A549 (cell line): Measurements from ENCODE around the gene CSDE1. TPM values are rescaled to one million over a fixed set of nuclear protein-coding genes. Genes with fewer than 3 reads are reported as not detected.

Experiments used
- ATAC-seq, 2 experiments: fragments of 200-7000 bp in 1 of 2; fragments of >200 bp in 1 of 2; cut with Nextera tagmentation in 1 of 2; cut with Tn5 transposase in 1 of 2; 3 replicates each; pipeline versions ENCODE4 v1.8.0 to v1.9.1; 2018 to 2020; ENCODE audit warnings: mild to moderate bottlenecking in 1 of 2, moderate library complexity in 1 of 2
- CTCF ChIA-PET: fragments of 300-600 bp; sonication (Branson Sonifier 250); formaldehyde crosslinking; extraction: SDS; loops from one replicate; lab custom pipeline; 2021; ENCODE audit warnings: antibody characterized with exemption, inconsistent platforms; lab: Yijun Ruan, JAX
- POLR2A ChIA-PET: fragments of 350-600 bp; formaldehyde crosslinking; extraction: SDS; loops from one replicate; lab custom pipeline; 2021; ENCODE audit warnings: antibody characterized with exemption, inconsistent platforms; lab: Yijun Ruan, JAX
- DNase-seq, 2 experiments: peaks; one replicate each; pipeline versions ENCODE4 v3.0.0 to v3.0.0-alpha.2; 2011 to 2016; ENCODE audit warnings: low read depth in 1 of 2, low spot score in 1 of 2
- FAIRE-seq: peaks from 2 replicates; lab custom pipeline; 2011; peaks lifted over from hg19 to GRCh38; lab: Jason Lieb, UNC
- H3K27ac ChIP-seq, 2 experiments: fragments of >200 bp; sonication (Bioruptor Twin); formaldehyde crosslinking; 3 replicates each; pipeline ENCODE4 v1.5.1; 2016 to 2017
- H3K4me1 ChIP-seq: fragments of >200 bp; sonication (Bioruptor Twin); formaldehyde crosslinking; 3 replicates; pipeline ENCODE4 v1.6.1; 2016
- H3K4me2 ChIP-seq: fragments of >200 bp; sonication (Bioruptor Twin); formaldehyde crosslinking; 3 replicates; pipeline ENCODE4 v1.6.1; 2016
- H3K4me3 ChIP-seq: fragments of >200 bp; sonication (Bioruptor Twin); formaldehyde crosslinking; 3 replicates; pipeline ENCODE4 v1.5.1; 2016
- H3K9me3 ChIP-seq: fragments of >200 bp; sonication (Bioruptor Twin); formaldehyde crosslinking; 3 replicates; pipeline ENCODE4 v1.6.1; 2016
- ATOH8 ChIP-seq: fragments of 250-450 bp; sonication (Bioruptor Pico); IDR thresholded peaks from 2 replicates; pipeline ENCODE4 v1.5.0; 2020; ENCODE audit warnings: low read depth, mild to moderate bottlenecking, moderate library complexity
- CEBPB ChIP-seq, 2 experiments: fragments of >200 bp in 1 of 2; sonication (Bioruptor Twin) in 1 of 2; formaldehyde crosslinking in 1 of 2; IDR thresholded peaks; 2 replicates each; pipeline ENCODE4 v1.6.1; 2012 to 2016
- CHD4 ChIP-seq: fragments of 200-600 bp; sonication (generic); IDR thresholded peaks from 2 replicates; pipeline ENCODE4 v1.6.1; 2016; ENCODE audit warnings: antibody characterized with exemption, mild to moderate bottlenecking, borderline replicate concordance
- EHF ChIP-seq: fragments of 250-450 bp; sonication (Bioruptor Pico); IDR thresholded peaks from 2 replicates; pipeline ENCODE4 v1.5.0; 2020; ENCODE audit warnings: mild to moderate bottlenecking
- EHMT2 ChIP-seq: fragments of 200-600 bp; sonication (generic); IDR thresholded peaks from 2 replicates; pipeline ENCODE4 v1.6.1; 2016; ENCODE audit warnings: antibody characterized with exemption, low read depth, mild to moderate bottlenecking, moderate library complexity
- ELK1 ChIP-seq: fragments of 150-350 bp; IDR thresholded peaks from 2 replicates; pipeline ENCODE4 v1.6.1; 2014; ENCODE audit warnings: low read depth, mild to moderate bottlenecking, low read length
- FOXS1 ChIP-seq: fragments of 250-450 bp; sonication (Bioruptor Pico); IDR thresholded peaks from 2 replicates; pipeline ENCODE4 v1.5.0; 2020; ENCODE audit warnings: mild to moderate bottlenecking, moderate library complexity
- GATA3 ChIP-seq: IDR thresholded peaks from 2 replicates; pipeline ENCODE4 v1.6.1; 2012; ENCODE audit warnings: borderline replicate concordance
- HEYL ChIP-seq: fragments of 250-450 bp; sonication (Bioruptor Pico); IDR thresholded peaks from 2 replicates; pipeline ENCODE4 v1.8.0; 2021; ENCODE audit warnings: mild to moderate bottlenecking, moderate library complexity
- HOXA7 ChIP-seq: fragments of 250-450 bp; sonication (Bioruptor Pico); IDR thresholded peaks from 2 replicates; pipeline ENCODE4 v1.5.0; 2020; ENCODE audit warnings: mild to moderate bottlenecking, moderate library complexity
- JUN ChIP-seq, 2 experiments: fragments of >200 bp; sonication (Bioruptor Twin); formaldehyde crosslinking; IDR thresholded peaks; 2 replicates in 1 of 2; 3 replicates in 1 of 2; pipeline ENCODE4 v1.6.1; 2016 to 2017
- MAFK ChIP-seq: fragments of 450-650 bp; IDR thresholded peaks from 2 replicates; pipeline ENCODE4 v1.6.1; 2014; ENCODE audit not compliant: partially characterized antibody
- MAX ChIP-seq: IDR thresholded peaks from 2 replicates; pipeline ENCODE4 v1.6.1; 2012
- NFE2L2 ChIP-seq: fragments of 150-350 bp; conservative IDR thresholded peaks from 2 replicates; pipeline ENCODE4 v1.6.1; 2014; ENCODE audit warnings: low read length
- NPAS2 ChIP-seq: fragments of 250-450 bp; sonication (Bioruptor Pico); IDR thresholded peaks from 2 replicates; pipeline ENCODE4 v1.8.0; 2022; ENCODE audit warnings: mild to moderate bottlenecking, moderate library complexity, borderline replicate concordance
- PBX3 ChIP-seq: IDR thresholded peaks from 2 replicates; pipeline ENCODE4 v1.6.1; 2012
- RARB ChIP-seq: fragments of 250-450 bp; sonication (Bioruptor Pico); IDR thresholded peaks from 2 replicates; pipeline ENCODE4 v1.8.0; 2021; ENCODE audit warnings: mild to moderate bottlenecking, moderate library complexity
- REST ChIP-seq: fragments of 200-600 bp; sonication (generic); IDR thresholded peaks from 2 replicates; pipeline ENCODE4 v1.6.1; 2016; ENCODE audit warnings: antibody characterized with exemption, mild to moderate bottlenecking, moderate library complexity
- SMC3 ChIP-seq: fragments of >200 bp; sonication (Bioruptor Twin); formaldehyde crosslinking; IDR thresholded peaks from 3 replicates; pipeline ENCODE4 v1.6.1; 2018; ENCODE audit warnings: inconsistent platforms
- SREBF2 ChIP-seq: fragments of 450-650 bp; IDR thresholded peaks from 2 replicates; pipeline ENCODE4 v1.6.1; 2014; ENCODE audit warnings: mild to moderate bottlenecking, moderate library complexity
- TFCP2L1 ChIP-seq: fragments of 250-450 bp; sonication (Bioruptor Pico); IDR thresholded peaks from 2 replicates; pipeline ENCODE4 v1.5.0; 2021; ENCODE audit warnings: mild to moderate bottlenecking
- TP53 ChIP-seq: fragments of 250-450 bp; sonication (Bioruptor Pico); IDR thresholded peaks from 2 replicates; pipeline ENCODE4 v1.5.0; 2021; ENCODE audit warnings: mild to moderate bottlenecking, moderate library complexity
- USF2 ChIP-seq: fragments of 450-650 bp; IDR thresholded peaks from 2 replicates; pipeline ENCODE4 v1.6.1; 2014; ENCODE audit warnings: antibody characterized with exemption
- ZC3H11A ChIP-seq: fragments of 450-650 bp; IDR thresholded peaks from 2 replicates; pipeline ENCODE4 v1.6.1; 2014; ENCODE audit warnings: antibody characterized with exemption, mild to moderate bottlenecking
- ZFP36 ChIP-seq: fragments of 450-650 bp; IDR thresholded peaks from 2 replicates; pipeline ENCODE4 v1.6.1; 2014; ENCODE audit warnings: borderline replicate concordance; ENCODE audit not compliant: partially characterized antibody
- ZSCAN20 ChIP-seq: fragments of 250-450 bp; sonication (Bioruptor Pico); IDR thresholded peaks from 2 replicates; pipeline ENCODE4 v1.8.0; 2022; ENCODE audit warnings: mild to moderate bottlenecking, moderate library complexity
- WGBS: methylation state at CpG from one replicate; pipeline ENCODE4 v1.1.6; 2017; ENCODE audit errors: missing lambda C conversion rate; 5-methylcytosine and 5-hydroxymethylcytosine counted together
- polyA plus RNA-seq, 4 experiments: library from polyadenylated mRNA; depleted of rRNA in 3 of 4; stranded (reverse); fragments of >200 nt; fragmentation: RNase III in 1 of 4; extraction: RNeasy Plus Mini Kit Qiagen cat#74134 plus additional on column Dnase treatment in 1 of 4; gene quantifications; 2 replicates in 3 of 4; 3 replicates in 1 of 4; pipeline ENCODE4 v1.2.3, GENCODE V29; 2011 to 2017

The CSDE1 gene
- polyA plus RNA-seq, 2 of the 4 experiments (the other 2 are of a cell fraction) = 199 to 236 TPM

- no peak overlapping the region for H3K4me2 ChIP-seq
- TF ChIP-seq ZSCAN20 (CRISPR knock-in tag) (no peak), EHMT2 (no peak), NPAS2 (CRISPR knock-in tag) (no peak), SREBF2 (no peak), GATA3 (no peak), TP53 (no peak), CEBPB (IDR thresholded peaks at IDR 0.05) (no peak), ELK1 (no peak), REST (no peak), JUN (IDR thresholded peaks at IDR 0.05) (no peak), ZC3H11A (no peak), TFCP2L1 (no peak)
- no peak overlapping the region for H3K27ac ChIP-seq
- 87% methylated on average over 4 of the region's 4 CpGs for WGBS
- ChIA-PET POLR2A (no interaction called here), CTCF (interaction anchor here (1.1 kb wide), 1 partner anchor 48 kb away, joined by 3 read pairs; no protein-coding TSS in a partner anchor)
- H3K4me1 ChIP-seq = peaks cover 5% of the 10 kb centered on the region; the same call in 1 of the 3 replicates
- FAIRE-seq = no peak
- no peak overlapping the region for H3K4me3 ChIP-seq
- DNase-seq = no peak
- no peak for ATAC-seq
- H3K9me3 ChIP-seq = no peaks in the 10 kb centered on the region
These were observed 37.3 kb downstream of the CSDE1 start for GRCh38 chr1:114720492-114720891.

GRCh38 chr1:114719424-114719787 is 38.4 kb downstream of the CSDE1 start:
- POLR2A ChIA-PET = no interaction called here

GRCh38 chr1:114718661-114719423 is 38.9 kb downstream of the CSDE1 start:
- Histone ChIP-seq H3K4me3 (no peak overlapping the region), H3K9me3 (no peaks in the 10 kb centered on the region), H3K27ac (no peak overlapping the region), H3K4me2 (no peak overlapping the region), H3K4me1 (peaks cover 15% of the 10 kb centered on the region; the same call in 1 of the 3 replicates)
- ChIA-PET POLR2A (no interaction called here), CTCF (interaction anchor here (0.9 kb wide), 1 partner anchor 11 kb away, joined by 4 read pairs; no protein-coding TSS in a partner anchor)
- ATAC-seq = no peak
- TF ChIP-seq PBX3 = no peak
- no peak for TF ChIP-seq JUN (IDR thresholded peaks at IDR 0.05)
- TF ChIP-seq EHF (CRISPR knock-in tag) = no peak
- TF ChIP-seq ZFP36 = no peak
- TF ChIP-seq NFE2L2 = no peak
- no peak for TF ChIP-seq FOXS1 (CRISPR knock-in tag)
- TF ChIP-seq RARB (CRISPR knock-in tag) = no peak
- no peak for TF ChIP-seq NPAS2 (CRISPR knock-in tag)
- no peak for TF ChIP-seq USF2
- TF ChIP-seq HOXA7 (CRISPR knock-in tag) = no peak
- no peak for TF ChIP-seq MAX
- no peak for TF ChIP-seq ATOH8
- TF ChIP-seq HEYL (CRISPR knock-in tag) = no peak
- no peak for TF ChIP-seq SMC3
- no peak for TF ChIP-seq EHMT2
- no peak for TF ChIP-seq MAFK
- FAIRE-seq = no peak
- no peak for DNase-seq
- 91% methylated on average over 11 of the region's 11 CpGs for WGBS

More at GRCh38 chr1:114719424-114719787, 38.4 kb downstream of the CSDE1 start:
- WGBS = 79% methylated on average over 3 of the region's 3 CpGs
- ATAC-seq (no peak), DNase-seq (no peak), FAIRE-seq (no peak)
- CTCF ChIA-PET = no interaction called here
- H3K27ac ChIP-seq = no peak overlapping the region
- peaks cover 13% of the 10 kb centered on the region; the same call in 1 of the 3 replicates for H3K4me1 ChIP-seq
- TF ChIP-seq CHD4 = no peak
- H3K9me3 ChIP-seq = no peaks in the 10 kb centered on the region
- no peak overlapping the region for H3K4me3 ChIP-seq
- H3K4me2 ChIP-seq = no peak overlapping the region
